ENCODE results near the gene RTRAF.

- TF ChIP-seq EP300 (IDR thresholded peaks at IDR 0.05) = no peak
- TF ChIP-seq, protein P1, sequence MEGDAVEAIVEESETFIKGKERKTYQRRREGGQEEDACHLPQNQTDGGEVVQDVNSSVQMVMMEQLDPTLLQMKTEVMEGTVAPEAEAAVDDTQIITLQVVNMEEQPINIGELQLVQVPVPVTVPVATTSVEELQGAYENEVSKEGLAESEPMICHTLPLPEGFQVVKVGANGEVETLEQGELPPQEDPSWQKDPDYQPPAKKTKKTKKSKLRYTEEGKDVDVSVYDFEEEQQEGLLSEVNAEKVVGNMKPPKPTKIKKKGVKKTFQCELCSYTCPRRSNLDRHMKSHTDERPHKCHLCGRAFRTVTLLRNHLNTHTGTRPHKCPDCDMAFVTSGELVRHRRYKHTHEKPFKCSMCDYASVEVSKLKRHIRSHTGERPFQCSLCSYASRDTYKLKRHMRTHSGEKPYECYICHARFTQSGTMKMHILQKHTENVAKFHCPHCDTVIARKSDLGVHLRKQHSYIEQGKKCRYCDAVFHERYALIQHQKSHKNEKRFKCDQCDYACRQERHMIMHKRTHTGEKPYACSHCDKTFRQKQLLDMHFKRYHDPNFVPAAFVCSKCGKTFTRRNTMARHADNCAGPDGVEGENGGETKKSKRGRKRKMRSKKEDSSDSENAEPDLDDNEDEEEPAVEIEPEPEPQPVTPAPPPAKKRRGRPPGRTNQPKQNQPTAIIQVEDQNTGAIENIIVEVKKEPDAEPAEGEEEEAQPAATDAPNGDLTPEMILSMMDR (IDR thresholded peaks at IDR 0.05) = no peak
Observed at GRCh38 chr14:51954031-51954430, 35.3 kb upstream of the RTRAF start.

All from tibial nerve (tissue), 4 donors.